NCI-H2081 treated with DMSO at 0.1 percent for 48 hours (cell line): Measurements from ENCODE around the gene FOXB1.

ENCODE experiments used
- DNase-seq: peaks from one replicate; lab custom pipeline; 2025; lab: John Stamatoyannopoulos, UW

Gene FOXB1

DNA sequence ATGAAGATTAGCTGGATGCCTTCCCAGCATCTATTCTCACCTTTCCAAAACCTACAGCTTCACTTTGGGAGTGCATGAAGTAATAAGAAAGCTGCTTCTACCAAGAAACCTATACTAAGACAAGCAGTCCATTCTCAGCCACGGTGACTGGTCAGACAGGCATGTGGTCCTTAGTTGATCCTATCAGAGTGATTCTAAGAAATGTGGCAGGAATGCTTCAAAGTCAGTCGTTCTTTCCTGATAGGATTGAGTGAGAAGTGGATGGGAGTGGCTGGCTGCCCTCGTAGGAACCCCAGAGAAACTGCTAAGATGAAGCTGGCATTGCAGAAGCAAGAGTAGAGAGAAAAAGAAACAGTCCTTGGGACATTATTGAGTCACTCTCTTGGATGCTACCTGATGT lies 16.6 kb downstream of the FOXB1 start:
- no peak for DNase-seq

DNA sequence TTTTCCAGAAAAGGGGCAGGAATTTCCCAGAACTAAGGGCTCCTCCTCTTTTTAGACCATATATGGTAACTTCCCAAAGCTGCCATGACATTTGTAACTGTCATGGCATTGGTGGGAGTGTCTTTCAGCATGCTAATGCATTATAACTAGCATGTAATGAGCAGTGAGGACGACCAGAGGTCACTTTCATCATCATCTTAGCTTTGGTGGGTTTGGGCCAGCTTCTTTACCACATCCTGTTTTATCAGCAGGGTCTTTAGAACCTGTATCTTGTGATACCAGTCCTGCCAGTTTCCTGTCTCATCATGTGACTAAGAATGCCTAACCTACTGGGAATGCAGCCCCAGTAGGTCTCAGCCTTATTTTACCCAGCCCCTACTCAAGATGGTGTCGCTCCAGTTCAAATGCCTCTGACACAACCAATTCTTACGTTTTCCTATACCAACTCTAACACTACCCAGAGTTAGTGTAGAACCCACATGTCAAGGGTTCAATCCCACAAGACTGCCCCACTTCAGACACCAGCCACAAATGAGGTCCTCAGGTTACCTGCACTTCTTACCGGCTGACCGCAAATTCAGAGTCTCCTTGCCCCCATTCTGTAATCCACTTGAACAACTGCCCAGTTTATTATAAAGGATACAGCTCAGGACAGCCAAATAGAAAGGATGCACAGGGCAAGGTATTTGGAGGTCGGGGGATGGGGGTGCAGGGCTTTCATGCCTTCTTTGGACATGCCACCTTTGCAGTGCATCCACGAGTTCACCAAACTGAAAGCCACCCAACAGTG lies 17.7 kb downstream of the FOXB1 start:
- no peak for DNase-seq

- DNase-seq, result no peak
Observed at GRCh38 chr15:60022379-60022741, 18.2 kb downstream of the FOXB1 start.

- DNase-seq, result no peak
Observed at GRCh38 chr15:60026555-60026954, 22.4 kb downstream of the FOXB1 start.

GRCh38 chr15:60035344-60035743 lies 31.2 kb downstream of the FOXB1 start:
- DNase-seq, result no peak

DNA sequence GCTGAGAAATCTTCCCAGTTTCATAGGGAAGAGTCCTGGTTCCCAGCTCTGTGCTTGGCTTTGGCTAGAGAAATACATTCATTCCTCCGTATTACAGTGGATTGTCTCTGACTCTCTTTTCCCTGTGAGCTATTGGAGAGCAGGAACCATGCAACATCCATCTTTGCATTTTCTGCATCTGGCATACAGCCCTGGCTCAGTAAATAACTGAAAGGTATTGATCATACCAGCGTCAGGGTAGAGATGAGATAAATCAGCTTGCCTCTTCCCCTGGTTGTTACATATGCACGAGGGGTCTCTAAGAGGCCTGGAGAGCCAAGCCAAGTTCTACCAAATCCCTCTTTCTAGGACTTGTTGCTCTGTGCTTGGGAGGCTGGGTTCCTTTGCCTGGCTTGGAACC lies 35.2 kb downstream of the FOXB1 start:
- no peak for DNase-seq

- DNase-seq, result no peak
Observed at GRCh38 chr15:60043744-60044435, 39.8 kb downstream of the FOXB1 start.

- DNase-seq, result no peak
Observed at GRCh38 chr15:60044636-60045270, 40.6 kb downstream of the FOXB1 start.

DNA sequence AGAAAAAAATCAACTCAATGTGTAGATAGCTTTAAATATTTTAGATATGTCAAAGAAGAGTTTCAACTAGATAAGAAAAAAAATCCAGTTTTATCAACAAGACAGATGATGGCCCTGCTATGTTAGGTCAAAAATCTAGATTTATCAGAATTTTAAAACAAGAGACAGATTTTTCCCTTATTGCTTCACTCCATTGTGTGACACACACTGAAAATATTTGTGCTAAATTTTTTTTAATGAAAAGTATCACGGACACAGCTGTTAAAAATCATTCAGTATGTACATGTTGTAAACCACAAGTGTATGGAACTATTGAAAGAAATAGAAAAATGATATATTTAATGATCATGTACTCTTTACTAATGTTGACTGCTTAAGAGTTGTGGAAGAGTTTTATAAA lies 43.6 kb downstream of the FOXB1 start:
- DNase-seq, result no peak

- DNase-seq, result no peak
Observed at GRCh38 chr15:60049948-60050347, 45.8 kb downstream of the FOXB1 start.

GRCh38 chr15:60052796-60053195 lies 48.7 kb downstream of the FOXB1 start:
- no peak for DNase-seq

GRCh38 chr15:60054472-60054871 lies 50.4 kb downstream of the FOXB1 start:
- DNase-seq, result no peak
